Heart left ventricle (tissue), 13 donors: Measurements from ENCODE around the gene ST3GAL5.

Experiments
- CTCF ChIP-seq, 12 donors: fragments of 200-600 bp; sonication (generic) in 4 of 12; IDR thresholded peaks; one replicate each; pipeline versions ENCODE4 v1.5.0 to v1.8.0; 2018 to 2022; ENCODE audit warnings: antibody characterized with exemption in 12 of 12, mild to moderate bottlenecking in 5 of 12
- POLR2A ChIP-seq, 2 donors: fragments of 450-650 bp; IDR thresholded peaks; one replicate each; pipeline ENCODE4 v1.6.1; 2017; ENCODE audit warnings: antibody characterized with exemption in 2 of 2, mild to moderate bottlenecking in 2 of 2, moderate library complexity in 2 of 2
- donor health status: ischemic (EF 13 %, LVEDD 7.1; RV severe dilation, severe dysfunction).
- donor health status: DM: no; HTN: yes; CAD: no.
- donor health status: DM: no; HTN: no; CAD: no.
- donor health status: ischemic (EF 25% LVEDD 6.9; RV normal size, moderate dysfunction).
- donor health status: ischemic (EF 25% LVEDD 5.7; RV mildly dilated, moderate dysfunction).
- donor health status: ischemic (EF 35%, LVEDD 5.7; RV mildly dilated, moderate dysfunction).
- donor health status: nonischemic (EF 11% LVEDD 7.7; RV severe dilation, severe dysfunction).
- donor health status: DM: yes; HTN: yes; CAD: no.
- donor health status: PGD.
- donor health status: ischemic (EF 29% LVEDD 5.4; RV normal size, mild dysfunction).
- donor health status: nonischemic (EF 23%, LVEDD 6.1; RV moderate dilation, normal function).

GRCh38 chr2:85933753-85934594, 45.2 kb upstream of the ST3GAL5 start:
- TF ChIP-seq POLR2A (IDR thresholded peaks at IDR 0.05) (no peak), CTCF (IDR thresholded peaks at IDR 0.05) (no peak)
